HG02840 (cell line): ENCODE data around the gene HIF3A.
"Not testable (repeated sequence)": the region's sequence is repeated elsewhere in the genome, so short reads cannot be mapped to it uniquely, and the experiment has no call there.

ENCODE experiments used
- ATAC-seq: cut with Tn5 transposase; IDR thresholded peaks from one replicate; pipeline ENCODE4 v1.9.1; 2021; ENCODE audit warnings: mild to moderate bottlenecking, moderate library complexity, moderate number of reproducible peaks; ENCODE audit not compliant: unreplicated experiment, low FRiP score

The HIF3A gene

GRCh38 chr19:46296722-46297461 lies at the start of gene HIF3A:
HIF3A (plus strand) TSS chr19:46297042; CDS start chr19:46297077, 35 bp downstream.
- ATAC-seq: no peak

DNA sequence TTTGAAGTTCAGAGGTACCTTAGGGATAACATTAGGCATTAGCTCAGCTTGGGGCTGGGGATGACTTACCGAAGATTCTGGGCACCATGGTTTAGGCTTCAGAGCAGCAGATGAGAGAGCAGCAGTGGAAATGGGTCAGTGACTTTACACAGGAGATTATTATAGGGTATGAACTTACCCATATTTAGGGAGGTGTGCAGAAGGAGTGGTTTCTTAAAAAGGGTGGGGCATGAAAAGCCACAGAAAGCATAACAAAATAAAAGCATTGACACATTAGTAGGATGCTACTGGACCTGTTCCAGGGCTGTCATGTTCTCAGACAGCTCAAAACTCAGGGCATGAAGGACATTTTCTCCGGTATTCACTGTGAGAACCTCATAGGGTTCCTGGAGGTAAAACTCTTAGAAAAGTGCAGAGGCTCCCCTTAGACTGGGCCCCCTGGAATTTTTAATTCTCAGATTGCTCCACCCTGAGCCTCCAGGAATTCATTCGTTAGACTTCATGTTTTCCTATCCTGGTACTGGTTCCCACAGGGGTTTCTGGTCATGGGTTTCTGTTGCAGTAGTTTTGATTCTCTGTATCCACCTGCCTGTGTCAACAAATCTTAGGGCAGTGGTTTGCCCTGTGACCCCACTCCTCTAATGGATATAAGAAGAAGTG lies 46.6 kb upstream of the HIF3A start:
- ATAC-seq: no peak

GRCh38 chr19:46251416-46251815 lies 45.4 kb upstream of the HIF3A start:
- no peak for ATAC-seq

DNA sequence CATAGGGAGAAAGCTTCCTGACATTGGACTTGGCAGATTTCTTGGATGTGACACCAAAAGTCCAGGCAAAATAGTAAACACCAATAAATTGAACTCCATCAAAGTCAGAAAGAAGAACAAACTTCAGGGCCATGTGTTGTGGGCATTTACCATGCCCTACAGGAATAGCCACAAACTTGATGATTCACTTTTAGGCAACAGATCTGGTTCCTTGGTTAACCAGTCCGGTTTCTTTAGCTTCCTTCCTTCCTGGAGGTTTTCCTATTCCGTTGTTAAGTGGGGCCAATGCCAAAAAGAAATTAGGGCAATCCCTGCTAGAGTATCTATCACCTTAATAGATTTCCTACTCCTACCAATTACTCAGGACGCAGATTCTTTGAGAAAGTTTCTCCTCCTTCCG lies 42.1 kb upstream of the HIF3A start:
- ATAC-seq: no peak

DNA sequence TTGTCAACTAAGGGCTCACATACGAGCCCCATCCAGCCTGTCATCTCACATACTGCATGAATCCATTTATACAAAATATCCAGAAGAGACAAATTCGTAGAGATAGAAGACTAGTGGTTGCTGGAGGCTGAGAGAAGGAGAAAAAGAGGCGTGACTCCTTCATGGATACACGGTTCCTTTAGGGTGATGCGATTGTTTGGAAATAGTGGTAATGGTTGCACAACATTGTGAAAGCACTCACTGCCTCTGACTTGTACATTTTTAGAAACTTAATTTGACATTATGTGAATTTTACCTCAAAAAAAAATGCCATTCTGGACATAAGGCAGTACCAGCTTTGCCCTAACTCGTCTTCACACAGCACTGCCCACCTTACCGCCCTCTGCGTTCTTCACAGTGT lies 40.0 kb upstream of the HIF3A start:
- ATAC-seq: no peak

DNA sequence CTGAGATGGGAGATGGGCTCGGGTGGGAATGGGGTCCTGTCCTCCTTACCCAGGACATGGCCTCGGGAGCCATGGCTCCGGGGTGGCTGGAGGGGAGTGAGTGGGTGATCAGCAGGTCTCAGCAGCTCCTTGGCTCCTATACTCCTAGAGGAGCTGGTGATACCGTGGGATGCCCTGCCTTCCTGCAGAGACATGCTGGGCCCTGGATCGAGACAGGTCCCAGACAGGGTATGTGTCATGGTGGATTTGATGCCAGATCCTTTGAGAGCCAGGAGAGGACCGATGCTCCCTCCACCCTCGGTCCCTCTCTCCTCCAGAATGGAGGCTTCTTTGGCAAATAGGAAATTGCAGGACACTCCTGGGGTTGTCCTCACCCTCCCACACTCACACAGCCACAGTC lies 35.3 kb upstream of the HIF3A start:
- not testable (repeated sequence) for ATAC-seq

DNA sequence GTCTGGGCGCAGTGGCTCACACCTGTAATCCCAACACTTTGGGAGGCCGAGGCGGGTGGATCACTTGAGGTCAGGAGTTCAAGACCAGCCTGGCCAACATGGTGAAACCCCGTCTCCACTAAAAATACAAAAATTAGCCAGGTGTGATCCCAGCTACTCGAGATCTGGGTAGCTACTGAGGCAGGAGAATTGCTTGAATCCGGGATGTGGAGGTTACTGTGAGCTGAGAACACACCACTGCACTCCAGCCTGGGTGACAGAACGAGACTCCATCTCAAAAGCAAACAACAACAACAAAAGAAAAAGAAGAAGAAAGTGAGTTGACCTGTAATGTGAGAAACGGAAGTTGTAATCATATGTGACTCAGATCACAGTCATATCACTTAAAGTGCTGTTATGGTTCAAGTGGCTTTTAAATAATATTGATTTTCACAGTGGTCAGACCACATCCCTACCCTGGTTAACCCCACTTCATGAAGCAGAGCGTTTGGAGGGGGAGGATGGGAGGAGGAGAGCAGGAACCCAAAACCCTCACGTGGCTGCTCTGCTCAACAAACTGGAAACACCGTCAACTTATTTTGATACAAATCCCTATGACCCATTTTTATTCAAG lies 34.1 kb upstream of the HIF3A start:
- ATAC-seq: not testable (repeated sequence)

- not testable (repeated sequence) for ATAC-seq
Measured at GRCh38 chr19:46264801-46265200, 32.0 kb upstream of the HIF3A start.

GRCh38 chr19:46265217-46265828 lies 31.5 kb upstream of the HIF3A start:
- no peak for ATAC-seq

GRCh38 chr19:46269101-46269500 lies 27.7 kb upstream of the HIF3A start:
- ATAC-seq: no peak

DNA sequence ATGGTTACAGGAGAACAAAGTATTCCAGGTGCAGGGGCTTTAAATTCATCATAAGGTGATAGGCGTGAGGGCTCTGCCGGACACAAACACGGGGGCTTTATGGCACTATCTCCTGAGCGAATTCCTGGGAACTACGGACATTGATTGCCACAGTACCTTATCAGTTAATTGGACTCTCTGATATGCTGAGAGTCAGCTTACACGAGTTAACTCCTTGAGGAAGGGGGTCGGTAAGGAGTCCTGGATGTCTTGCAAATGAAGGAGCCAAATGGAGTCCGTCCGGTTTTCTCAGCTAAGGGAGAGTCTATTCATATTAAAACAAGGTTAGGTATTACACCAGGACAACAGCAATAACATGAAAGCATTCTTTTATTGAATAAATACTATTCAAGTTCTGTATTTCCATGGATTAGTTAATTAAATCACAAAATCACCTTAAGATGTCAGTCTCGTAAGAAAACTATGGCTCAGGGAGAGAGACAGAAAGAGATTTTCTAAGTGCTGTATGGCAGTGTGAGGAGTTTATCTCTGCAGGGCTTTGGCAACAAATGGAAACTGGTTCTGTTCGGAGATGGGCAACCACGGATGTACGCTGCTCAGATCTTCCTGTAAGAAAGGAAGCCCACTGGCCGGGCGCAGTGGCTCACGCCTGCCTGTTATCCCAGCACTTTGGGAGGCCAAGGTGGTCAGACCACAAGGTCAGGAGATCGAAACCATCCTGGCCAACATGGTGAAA lies 26.2 kb upstream of the HIF3A start:
- no peak for ATAC-seq

GRCh38 chr19:46271481-46272197 lies 25.2 kb upstream of the HIF3A start:
- ATAC-seq: no peak

- ATAC-seq: not testable (repeated sequence)
Measured at GRCh38 chr19:46273931-46274330, 22.9 kb upstream of the HIF3A start.

DNA sequence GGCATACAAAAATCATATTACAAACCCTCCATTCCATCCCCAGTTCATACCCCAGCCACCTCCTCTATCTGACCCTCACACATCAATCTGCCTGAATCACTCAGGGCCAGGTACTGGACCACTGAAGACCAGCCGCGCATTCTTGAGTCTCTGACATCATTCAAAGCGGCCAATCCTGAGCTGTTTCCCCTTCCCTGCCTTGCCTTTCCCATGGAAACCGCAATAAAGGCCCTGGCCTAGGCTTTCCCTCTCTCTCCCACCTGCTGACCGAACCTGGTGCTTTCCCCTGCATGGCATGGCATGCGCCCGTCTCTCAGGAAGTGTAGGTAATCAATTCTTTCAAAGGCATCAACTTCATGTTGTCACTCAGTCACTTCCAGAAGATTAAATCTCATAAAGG lies 17.7 kb upstream of the HIF3A start:
- no peak for ATAC-seq

GRCh38 chr19:46283771-46284170 lies 13.1 kb upstream of the HIF3A start:
- ATAC-seq: no peak

GRCh38 chr19:46284635-46285034 lies 12.2 kb upstream of the HIF3A start:
- ATAC-seq: no peak

DNA sequence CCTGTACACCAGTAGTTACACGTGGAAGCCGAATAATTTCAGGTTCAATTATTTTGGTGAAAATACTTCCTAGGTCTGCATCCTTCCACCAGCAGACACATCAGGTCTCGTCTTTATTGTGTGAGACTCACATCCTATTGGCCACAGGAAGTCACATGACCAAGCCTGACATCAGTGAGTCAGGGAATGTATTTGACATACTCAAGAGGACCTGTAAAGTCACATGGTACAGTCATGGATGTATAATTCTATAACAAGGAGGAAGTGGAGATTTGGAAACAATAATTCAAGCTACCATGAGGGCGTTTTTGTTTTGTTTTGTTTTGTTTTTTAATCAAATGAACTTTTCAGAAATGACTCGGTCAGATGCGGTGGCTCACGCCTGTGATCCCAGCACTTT lies 9.3 kb upstream of the HIF3A start:
- ATAC-seq: no peak

DNA sequence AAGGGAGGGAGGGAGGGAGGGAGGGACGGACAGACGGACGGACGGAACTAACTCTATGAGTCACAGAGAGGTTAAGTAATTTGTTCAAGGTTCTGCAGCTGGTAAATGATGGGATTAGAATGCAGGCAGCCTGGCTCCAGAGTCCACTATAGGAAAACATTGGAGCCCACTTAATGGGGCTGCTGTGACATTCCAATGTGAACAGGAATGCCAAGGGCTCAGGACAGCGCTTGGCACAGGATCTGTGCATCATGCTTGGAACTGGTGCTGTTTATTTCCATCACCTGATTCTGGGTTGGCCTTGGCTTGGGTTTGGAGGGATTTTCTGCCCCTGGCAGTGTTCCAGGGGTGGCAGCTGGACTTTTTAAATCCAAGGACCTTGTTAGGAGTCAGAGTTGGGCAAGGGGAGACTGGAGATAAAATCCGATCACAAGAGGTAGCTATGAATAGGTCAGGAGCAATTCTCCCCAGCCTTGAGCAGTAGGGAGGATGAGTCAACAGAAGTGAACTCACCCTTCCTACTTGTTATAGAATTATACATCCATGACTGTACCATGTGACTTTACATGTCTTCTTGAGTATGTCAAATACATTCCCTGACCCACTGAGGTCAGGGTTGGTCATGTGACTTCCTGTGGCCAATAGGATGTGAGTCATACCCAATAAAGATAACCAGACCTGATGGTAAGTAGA lies 7.8 kb upstream of the HIF3A start:
- no peak for ATAC-seq
